GM19395 (cell line): ENCODE measurements around the gene ULK4.
"Not testable (repeated sequence)": the region's sequence is repeated elsewhere in the genome, so short reads cannot be mapped to it uniquely, and the experiment has no call there.

Source experiments
- ATAC-seq: cut with Tn5 transposase; IDR thresholded peaks from one replicate; pipeline ENCODE4 v1.9.1; 2021; ENCODE audit warnings: mild to moderate bottlenecking, moderate library complexity; ENCODE audit not compliant: unreplicated experiment

Gene ULK4

DNA sequence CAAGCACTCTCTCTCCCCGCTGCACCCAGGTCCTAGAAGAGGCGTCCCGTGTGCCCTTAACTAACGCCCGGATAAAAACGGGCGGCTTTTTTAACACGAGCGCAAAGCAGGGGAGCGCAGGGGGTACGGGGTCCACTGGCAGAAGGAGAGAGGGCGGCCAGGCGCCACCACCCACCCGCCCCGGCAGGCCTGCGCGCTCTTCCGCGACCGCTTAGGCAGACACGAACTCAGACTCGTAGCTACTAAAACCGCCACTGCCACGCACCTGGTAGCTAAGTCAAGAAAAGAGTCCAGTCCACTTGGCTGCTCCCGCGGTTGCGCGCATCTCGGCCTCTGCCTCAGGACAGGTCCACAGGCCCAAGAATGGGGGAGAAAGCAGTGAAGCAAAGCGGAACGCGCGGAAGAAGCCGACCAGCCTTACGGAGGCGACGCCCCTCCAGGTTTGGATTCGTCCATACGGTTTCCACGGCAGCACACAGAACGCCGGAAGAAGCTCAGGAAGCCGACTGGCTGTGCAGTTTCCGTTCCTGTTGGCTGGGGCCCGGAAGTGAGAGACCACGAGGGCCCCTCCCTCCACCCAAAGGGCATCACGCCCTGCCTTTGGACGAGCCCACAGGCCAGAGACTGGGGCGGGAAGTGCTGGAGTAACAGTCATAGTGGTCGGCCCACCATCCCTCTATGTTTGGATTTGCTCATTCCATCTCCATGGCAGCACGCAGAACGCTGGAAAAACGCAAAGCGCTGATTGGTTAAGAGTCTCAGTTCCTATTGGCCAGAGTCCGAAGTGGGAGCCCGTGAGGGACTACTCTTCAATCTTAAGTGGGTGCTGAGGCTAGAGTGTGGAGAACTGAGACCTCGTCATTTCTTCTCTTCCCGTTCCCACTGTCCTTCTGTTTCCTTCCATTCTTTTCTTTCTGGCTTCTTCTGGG is at the start of gene ULK4:
TSS of gene ULK4 (minus strand) at position 353 of the 929 bp plus-strand sequence. CDS start 7,344 bp downstream, outside the sequence.
- peak; percentile 94 for ATAC-seq

DNA sequence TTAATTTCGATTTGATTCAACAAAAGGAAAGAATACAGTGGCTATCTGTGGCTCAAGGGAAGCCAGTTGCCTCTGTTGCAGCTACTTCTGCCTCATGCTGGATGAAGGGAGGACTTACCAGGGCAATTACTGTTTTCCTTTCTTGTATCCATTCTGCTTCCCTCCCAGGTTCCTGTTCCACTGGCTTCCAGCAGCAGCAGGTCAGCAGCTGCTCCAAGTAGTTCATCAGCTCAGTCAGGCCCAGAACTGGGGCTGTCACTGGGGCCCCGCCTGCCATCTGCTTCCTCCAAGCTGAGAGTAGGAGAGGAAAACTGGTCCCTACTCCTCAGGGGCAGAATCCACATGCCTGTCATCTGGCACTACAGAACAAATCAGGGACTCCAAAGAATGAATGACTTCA is 48.6 kb upstream of the ULK4 start:
- no peak for ATAC-seq

DNA sequence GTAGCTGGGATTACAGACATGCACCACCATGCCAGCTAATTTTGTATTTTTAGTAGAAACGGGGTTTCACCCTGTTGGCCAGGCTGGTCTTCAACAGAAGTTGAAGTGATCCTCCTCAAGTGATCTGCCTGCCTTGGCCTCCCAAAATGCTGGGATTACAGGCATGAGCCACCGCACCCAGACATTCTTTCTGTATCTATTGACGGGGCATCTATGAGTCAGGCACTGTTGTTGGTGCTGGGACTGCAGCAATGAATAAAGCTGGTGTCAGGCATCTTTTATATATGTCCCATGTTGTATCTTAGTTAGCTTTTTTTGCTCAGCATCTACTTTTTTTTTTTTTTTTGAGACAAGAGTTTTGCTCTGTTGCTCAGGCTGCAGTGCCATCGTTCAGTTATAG is 47.6 kb upstream of the ULK4 start:
- no peak for ATAC-seq

DNA sequence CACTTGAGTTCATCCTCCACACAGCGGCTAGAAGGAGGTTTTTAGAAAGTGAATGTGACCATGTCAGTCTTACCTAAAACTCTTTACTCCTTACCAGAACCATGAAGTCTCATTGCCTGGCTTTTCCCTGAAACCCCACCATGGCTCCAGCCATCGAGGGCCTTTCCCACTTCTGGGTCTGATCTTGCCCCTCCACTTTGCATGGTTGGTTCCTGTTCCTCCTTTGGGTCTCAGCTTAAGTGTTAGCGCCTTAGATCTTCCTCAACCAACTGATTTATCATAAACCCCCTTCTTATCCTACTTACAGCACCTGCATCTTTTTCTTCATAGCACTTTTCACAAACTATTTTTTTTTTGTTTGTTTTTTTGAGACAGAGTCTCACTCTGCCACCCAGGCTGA is 45.9 kb upstream of the ULK4 start:
- no peak for ATAC-seq

DNA sequence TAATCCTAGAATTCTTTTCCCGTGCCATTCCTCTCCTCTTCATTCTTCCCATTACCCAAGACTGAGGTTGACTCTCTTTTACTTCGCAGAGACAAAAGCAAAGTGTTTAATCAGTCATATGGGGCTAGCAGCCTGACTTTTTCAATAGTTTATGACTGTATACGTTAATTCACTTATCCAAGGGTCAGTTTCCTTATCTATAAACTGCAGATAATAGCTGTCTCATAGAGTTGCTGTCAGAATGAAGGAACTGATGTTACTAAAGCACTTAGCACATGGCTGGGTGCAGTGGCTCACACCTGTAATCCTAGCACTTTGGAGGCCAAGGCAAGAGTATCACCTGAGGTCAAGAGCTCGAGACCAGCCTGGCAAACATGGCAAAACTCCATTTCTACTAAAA is 43.5 kb upstream of the ULK4 start:
- ATAC-seq, result no peak

DNA sequence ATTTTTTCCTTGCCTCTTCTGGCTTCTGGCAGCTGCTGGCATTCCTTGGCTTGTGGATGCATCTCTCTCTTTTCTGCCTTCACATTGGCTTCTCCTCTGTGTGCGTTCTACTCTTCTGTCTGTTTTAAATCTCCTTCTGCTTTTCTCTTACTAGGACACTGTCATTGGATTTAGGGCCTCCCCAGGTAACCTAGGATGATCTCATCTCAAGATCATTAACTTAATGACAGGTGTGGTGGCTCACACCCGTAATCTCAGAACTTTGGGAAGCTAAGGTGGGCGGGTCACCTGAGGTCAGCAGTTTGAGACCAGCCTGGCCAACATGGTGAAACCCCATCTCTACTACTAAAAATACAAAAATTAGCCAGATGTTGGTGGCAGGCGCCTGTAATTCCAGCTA is 40.9 kb upstream of the ULK4 start:
- ATAC-seq, result no peak

DNA sequence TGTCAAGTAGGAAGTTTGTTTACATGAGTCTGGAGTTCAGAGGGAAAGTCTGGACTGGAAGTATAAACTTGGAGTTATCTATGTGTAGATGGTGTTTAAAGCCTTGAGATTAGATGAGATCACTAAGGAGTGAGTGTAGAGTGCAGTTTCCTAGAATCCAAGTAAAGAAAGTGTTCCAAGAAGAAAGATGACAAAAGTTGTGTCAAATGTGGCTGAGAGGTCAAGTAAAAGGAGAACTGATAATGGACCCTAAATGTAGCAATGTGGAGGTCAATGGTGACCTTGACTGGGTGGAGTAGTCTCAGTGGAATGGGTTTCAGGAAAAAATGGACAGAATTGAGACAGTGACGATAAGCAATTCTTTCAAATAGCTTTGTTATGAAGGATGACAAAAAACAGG is 39.9 kb upstream of the ULK4 start:
- no peak for ATAC-seq

DNA sequence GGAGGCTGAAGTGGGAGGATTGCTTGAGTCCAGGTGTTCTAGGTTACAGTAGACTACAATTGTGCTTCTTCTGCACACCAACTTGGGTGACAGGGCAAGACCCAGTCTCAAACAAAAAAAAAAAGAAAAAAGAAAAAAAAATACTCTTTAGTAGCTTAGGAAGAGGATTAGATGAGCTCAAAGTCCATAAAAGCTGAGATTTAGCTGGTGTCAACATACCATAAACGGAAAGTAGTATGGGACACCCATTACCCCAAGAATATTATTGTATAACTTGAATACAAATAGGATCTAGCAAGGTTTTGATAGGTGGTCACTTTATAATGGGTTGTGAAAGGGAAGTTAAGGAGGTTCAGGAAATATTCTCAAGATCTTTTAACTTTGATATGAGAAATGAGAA is 38.0 kb upstream of the ULK4 start:
- ATAC-seq, result no peak

DNA sequence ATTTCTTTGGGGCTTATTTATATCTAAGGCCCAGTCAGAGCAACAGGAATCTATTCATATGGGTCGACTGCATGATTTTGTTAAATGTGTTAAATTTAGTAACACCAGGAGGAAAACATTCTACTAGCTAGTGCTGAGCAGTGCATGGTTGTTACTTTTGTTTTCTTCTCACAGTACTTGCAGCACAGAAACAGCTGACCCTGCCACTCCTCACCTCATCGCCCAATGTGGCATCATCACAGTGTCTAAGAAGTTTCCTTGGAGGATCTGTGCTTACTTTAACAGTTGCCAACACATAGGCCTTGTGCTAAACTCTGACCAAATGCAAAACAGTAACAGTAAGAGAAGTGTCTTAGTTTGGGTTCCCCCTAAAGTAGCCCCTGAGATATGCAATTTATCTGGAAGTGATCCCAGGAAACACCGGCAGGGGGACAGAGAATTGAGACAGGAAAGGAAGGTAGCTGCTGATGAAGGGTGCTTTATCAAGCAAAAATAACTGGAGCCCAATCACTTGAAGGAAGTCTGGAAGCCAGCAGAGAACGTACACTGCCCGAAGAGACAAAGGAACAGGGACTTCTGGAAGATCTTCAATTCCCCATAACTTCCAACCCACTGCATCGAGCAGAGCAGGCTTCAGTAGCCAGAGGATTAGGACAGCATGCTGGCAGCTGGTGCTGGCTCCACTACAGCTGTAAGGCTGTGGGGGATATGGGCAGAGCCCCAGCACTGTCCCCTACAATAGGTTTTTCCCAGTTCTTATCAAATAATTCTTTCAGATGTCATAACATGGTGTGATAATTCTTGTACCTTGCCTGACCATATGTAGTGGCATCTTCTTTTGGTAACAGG is 36.0 kb upstream of the ULK4 start:
- no peak for ATAC-seq

DNA sequence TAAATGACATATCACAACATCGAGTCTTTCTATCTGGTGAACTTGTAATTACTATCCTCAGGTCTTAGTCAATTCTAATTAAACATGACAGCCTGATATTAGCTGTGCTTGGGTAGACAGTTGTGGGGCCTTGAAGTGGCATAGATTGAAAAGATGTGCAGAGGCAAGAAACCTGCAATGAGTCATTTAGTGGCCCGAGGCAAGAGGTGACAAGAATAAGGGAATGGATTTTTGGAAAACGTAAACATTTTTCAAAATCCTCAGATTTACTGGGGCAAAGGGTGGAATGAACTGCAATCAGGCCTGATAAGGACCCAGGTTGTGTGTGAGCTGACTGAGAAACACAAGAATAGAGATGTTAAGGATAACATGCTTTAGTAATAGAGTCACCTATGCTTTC is 29.5 kb upstream of the ULK4 start:
- no peak for ATAC-seq

DNA sequence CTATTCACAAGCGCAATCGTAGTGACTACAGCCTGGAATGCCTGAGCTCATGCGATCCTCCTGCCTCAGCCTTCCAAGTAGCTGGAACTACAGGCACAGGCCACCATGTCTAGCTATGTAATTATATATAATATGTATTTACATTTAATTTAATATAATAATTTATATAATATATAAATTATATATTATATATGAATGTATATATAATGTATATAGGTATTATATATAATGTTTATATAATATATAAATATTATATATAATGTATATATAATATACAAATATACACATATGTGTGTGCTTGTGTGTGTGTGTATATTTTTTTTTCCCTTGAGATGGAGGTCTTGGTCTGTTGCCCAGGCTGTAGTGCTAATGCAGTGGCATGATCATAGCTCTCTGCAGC is 27.6 kb upstream of the ULK4 start:
- no peak for ATAC-seq

DNA sequence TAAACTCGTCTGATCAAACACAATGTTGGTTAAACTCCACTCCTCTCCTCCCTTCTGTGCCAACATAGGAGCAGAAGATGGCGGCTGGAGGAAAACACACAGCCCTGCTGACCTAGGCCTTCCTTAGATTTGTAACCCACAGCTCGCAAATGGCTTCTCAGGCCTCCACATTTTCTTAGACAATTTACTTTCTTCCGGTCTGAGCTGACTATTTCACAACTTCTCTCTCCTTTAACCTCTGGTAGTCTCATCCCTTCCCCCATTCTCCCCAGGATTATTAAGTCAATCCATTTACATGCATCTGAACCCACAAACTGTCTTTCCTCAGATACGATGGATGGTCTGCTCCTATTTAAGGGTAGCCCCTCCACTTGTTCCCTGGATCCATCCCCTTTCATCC is 25.7 kb upstream of the ULK4 start:
- no peak for ATAC-seq

DNA sequence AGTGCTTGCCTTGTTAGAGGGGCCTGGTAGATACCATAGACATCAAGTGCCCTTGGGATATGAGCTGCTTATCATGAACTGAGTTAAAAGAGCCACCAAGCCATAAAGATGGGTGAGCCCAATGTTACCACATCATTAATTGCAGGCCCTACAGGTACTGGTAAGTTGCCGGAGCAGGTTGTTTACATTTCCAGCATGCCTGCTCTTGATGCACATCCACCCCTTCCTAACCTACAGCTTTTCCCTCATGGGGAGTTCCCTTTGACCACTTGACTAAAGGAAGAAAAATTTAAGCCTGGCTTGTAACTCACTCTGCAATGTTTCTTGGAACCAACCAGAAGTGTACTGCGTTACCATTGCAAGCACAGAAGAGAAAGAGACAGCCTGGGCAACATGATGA is 24.7 kb upstream of the ULK4 start:
- no peak for ATAC-seq

DNA sequence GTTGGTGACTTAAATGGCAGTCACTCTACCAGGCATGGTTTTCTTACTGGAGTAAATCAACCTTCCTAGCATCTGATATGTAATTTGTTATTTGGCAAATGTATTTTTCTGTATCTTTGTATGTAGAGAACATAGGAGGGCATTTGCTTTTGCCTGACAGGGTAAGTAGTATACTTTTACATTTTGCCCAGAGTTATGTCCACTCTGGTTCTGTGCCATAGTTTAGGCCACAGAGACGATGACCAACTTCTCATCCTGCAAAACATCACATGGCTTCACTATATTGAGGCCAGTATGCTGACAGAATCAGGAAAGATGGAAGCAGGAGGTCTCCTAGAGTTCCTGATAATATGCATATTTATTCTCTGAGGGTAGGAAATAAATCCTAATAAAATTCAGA is 23.1 kb upstream of the ULK4 start:
- ATAC-seq, result no peak

DNA sequence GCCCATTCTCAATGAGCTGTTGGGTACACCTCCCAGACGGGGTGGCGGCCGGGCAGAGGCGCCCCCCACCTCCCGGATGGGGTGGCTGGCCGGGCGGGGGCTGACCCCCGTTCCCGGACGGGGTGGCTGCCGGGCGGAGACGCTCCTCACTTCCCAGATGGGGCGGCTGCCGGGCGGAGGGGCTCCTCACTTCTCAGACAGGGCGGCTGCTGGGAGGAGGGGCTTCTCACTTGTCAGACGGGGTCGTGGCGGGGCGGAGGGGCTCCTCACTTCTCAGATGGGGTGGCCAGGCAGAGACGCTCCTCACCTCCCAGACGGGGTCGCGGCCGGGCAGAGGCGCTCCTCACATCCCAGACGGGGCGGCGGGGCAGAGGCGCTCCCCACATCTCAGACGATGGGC is 21.2 kb upstream of the ULK4 start:
- ATAC-seq, result not testable (repeated sequence)

DNA sequence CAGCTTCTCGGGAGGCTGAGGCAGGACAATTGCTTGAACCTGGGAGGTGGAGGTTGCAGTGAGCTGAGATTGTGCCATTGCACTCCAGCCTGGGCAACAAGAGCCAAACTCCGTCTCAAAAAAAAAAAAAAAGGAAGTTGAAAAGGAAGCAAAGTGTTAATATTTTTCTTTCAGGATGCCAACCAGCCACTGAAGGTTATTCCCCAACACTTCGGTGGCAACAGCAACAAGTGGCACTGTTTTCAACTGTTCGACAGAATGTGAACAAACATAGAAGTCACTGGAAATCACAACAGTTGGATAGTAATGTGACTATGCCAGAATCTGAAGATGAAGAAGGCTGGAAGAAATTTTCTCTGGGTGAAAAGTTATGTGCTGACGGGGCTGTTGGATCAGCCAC is 15.5 kb upstream of the ULK4 start:
- not testable (repeated sequence) for ATAC-seq

DNA sequence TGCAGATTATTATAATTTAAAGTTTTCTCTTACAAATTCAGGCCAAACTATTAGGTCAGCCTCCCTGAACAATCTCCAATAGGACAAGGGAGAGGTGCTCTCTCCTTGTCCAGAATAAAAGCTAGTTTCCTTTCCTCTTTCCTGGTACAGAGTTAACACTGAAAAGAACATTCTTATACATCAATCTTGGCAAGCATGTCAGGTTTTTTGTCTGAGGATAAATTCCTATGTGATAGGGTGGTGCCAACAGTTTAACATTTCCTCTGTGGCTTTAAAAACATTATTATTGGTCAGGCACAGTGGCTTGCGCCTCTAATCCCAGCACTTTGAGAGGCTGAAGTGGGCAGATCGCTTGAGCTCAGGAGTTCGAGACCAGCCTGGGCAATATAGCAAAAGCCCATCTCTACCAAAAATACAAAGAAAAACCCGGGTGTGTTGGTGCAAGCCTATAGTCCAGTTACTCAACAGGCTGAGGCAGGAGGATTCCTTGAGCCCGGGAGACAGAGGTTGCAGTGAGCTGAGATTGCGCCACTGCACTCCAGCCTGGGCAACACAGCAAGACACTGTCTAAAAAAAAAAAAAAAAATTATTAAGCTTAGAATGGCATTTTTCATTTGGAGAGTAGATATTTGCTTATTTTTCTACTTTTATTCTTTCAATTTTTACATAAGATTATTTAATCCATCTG is 13.7 kb upstream of the ULK4 start:
- no peak for ATAC-seq

DNA sequence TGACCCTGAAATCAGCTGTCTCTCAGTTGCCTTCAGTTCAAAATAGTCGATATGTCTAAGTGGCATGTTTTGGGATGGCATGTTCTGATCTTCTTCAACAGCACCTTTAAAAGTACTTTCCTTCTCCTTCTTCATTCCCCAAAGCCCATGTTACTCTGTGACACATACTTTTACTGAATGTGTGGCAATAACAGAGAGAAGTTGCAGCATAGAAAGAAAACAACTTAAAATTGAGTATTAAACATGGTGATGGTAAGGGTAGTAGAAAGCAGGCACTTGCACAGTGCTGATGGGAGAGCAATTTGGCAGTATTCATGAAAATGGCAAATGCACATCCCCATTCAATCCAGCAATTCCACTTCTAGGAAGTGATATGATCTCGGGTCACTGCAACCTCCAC is 12.3 kb upstream of the ULK4 start:
- no peak for ATAC-seq

DNA sequence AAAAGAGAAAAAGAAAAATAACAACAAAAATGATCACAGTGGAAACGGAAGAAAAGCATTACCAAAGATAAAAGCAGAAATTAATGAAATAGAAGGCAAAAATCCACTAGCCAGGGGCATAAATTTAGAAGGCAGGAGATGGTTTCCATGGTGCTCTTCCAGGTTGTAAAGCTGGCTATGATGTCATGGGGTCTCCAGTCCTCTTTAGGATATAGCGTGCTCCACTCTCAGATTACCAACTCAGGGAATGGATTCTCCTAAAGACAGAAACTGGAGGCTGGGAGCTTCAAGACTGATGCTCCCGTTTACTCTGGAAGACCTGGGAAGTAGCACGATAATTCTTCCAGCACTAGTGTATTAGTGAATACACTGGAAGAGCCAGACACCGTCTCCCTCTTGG is 10.9 kb upstream of the ULK4 start:
- no peak for ATAC-seq

DNA sequence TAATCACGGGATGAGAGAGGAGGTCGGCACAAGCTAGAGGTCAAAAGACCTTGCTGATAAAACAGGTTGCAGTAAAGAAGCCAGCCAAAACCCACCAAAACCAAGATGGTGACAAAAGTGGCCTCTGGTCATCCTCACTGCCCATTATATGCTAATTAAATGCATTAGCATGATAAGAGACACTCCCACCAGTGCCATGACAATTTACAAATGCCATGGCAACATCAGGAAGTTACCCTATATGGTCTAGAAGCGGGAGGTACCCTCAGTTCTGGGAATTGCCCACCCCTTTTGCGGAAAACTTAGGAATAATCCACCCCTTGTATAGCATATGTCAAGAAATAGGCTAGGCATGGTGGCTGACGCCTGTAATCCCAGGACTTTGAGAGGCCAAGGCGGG is 4.3 kb upstream of the ULK4 start:
- no peak for ATAC-seq

DNA sequence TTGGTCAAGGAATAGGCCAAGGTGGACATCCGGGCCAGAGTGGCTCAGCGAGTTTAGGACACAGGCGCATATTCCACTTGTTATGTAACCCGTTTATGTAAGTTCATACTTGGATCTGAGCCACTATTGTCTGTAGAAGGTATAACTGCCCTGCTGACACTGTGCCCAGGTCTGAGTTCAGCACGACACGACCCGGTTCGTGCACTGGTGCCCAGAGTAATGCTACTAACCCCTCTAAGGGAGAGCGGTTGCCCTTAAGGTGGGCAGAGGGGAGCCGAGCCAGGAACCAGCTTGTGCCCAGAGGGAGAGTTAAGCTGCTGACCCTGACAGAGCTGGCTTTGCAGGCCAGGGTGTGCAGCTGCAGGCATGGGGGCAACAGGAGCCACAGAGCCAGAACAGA is 1.9 kb upstream of the ULK4 start:
- ATAC-seq, result no peak
